ENCODE results near the gene PXDN.

PXDN gene

DNA sequence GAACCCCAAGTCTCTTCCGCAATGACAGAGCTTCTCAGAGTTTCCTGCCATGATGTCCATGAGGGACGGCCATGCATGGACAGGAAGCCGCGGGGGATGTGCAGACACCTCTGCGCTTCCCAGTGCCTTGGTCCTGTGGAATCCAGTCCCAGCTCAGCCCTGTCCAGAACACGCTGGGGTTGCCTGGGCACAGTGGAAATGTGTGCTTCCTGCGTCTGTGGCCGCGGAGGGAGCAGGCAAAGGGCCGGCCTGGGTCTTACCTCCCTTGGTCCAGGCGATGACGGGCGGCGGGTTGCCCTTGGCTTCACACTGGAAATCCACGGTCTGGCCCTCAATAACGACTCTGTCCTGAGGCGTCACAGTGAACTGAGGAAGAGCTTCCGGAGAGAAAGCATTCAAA, 79.6 kb downstream of the PXDN start:
- DNase-seq (ENCODE audit: low read depth in 2 of 2, low spot score in 1 of 2), result no peak

DNA sequence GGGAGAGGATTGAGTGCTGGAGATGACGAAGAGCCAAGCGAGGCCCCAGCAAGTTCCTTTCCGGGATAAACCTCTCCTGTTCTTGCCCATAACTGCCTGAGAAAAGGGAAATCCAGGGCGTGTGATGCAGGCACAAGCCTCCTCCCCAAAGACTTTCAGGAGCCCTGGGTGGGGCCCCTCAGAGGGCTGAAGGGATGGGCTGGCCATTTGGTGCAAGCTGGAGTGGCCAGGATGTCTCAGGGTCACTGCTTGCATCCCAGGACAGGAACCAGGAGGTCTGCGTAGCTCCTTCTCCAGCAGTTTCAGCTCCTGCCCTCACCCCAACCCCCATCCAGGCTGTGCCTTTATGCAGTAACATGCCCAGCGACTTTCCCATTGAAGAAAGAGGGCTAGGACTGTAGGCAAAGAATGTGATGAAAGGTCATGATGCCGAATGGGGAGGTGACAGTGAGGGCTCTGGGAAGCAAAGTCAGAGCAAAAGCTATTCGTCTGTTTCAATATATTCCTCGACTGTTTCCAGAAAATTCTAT, 80.2 kb downstream of the PXDN start:
- no peak for DNase-seq (ENCODE audit: low read depth in 2 of 2, low spot score in 1 of 2)

DNA sequence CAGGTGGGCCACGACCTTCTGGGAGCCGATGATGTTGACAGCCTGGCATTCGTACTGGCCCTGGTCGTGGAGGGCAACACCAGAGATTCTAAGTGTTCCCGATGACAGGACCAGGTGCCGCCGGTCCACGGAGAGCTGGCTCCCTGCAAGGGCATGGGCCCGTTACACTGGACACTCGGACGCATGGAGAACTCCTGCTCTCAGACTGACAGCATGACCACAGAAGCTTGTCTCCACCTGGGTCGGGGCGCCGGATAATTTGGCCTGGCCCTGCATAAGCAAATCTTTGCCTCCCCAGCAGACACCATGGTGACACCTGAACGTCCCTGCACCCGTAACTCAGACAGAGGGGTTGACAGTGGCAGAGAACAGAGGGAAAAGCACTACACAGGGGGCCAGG, 80.7 kb downstream of the PXDN start:
- DNase-seq (ENCODE audit: low read depth in 2 of 2, low spot score in 1 of 2), result no peak

DNA sequence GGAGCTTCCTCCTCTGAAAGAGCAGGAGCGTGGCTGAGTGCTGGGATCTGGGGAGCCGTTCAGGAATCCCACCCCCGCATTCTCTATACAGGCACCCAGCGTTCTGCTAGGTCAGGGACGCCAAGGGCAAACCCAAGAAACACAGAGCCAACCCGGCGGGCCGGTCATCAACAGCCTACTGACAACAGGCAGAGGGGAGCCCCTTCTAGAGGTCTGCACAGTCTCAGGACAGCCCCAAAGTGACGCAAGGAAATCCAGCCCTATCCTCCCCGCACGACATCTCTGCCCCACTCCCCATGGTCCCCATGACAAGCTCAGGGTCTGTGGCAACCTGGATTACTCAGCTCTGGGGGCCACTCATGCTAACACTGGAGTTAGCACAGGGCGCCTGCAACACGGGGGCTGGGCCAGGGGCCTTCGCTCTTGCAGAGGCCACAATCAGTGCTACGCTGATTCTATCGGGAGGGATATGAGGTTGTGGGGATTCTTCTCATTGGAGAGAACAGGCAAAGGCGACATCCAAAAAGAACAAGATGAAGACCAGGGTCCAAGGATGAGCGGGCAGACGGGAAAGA, 81.6 kb downstream of the PXDN start:
- DNase-seq (ENCODE audit: low read depth in 2 of 2, low spot score in 1 of 2), result no peak

DNA sequence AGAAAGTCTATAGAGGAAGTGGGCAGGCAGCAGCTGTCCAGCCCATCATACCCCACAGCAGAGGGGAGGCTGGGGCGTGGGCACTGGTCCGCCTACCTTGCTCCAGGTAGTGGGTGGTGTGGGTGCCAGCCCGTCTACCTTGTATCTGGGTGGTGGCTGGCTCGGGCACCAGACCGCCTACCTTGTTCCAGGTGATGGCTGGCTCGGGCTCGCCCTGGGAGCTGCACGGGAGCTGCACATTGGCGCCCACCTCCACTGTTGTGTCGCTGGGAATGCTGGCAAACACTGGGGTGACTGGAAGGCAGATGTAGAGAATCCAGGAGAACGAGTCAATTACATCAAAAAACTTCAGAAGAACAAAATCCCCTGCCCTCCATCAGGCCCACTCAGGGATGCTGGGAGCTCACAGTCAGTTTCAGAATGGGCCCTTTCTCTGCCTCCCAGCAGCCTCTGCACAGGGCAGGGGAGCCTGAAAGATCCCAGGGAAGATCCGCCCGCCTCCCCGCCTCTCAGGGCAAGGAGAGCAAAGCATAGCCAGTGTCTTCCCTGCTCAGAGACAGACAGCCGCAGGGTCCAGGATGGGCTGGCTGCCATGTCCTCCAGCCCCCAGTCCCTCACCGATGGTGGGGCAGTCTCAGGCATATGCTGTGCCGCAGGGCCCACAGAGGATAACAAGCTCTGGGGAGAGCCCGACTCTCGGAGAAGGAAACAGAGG, 82.3 kb downstream of the PXDN start:
- no peak for DNase-seq (ENCODE audit: low read depth in 2 of 2, low spot score in 1 of 2)

DNA sequence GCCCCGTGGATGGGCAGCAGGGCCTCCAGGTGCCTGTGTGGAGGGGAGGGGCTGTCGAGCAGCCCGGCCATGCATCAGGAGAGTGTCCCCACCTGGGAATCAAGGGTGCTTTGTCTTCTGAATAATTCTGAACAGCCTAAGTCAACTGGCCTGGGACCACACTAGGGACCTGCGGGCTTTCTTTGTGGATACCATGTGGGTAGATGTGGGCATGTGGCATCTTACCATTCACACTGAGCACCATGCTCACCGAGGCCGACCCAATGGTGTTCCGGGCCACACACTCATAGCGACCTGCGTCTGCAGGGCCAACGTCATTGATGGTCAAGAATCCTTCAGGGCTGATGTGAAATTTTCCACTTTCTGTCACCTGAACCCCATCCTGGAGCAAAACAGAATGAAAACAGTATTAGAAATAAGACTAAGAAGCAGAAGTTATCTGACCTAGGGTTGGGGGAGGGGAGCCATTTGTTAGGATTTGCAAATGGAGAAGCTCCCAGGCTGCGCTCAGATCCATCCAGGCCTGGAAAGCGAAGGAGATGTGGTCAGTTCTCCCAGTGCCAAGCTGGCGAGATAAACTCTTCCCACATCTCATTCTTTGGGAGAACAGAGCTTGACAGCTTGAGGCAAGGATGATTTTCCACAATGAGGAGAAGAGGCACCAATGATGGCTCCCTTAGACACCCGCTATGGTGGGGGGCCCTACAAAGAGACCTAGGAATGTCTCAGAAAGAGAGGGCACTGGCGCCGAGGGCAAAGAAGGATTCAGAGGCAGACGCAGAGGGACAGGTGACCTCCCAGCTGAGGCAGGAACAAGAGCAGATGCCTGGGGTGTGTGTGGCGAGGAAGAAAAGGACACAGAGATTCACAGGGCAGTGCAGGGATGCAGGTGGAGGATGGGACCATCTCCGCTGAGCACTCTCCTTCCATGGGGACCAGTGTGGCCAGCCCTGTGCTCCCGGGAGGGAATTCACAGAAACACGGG, 83.4 kb downstream of the PXDN start:
- DNase-seq (ENCODE audit: low read depth in 2 of 2, low spot score in 1 of 2), result no peak

DNA sequence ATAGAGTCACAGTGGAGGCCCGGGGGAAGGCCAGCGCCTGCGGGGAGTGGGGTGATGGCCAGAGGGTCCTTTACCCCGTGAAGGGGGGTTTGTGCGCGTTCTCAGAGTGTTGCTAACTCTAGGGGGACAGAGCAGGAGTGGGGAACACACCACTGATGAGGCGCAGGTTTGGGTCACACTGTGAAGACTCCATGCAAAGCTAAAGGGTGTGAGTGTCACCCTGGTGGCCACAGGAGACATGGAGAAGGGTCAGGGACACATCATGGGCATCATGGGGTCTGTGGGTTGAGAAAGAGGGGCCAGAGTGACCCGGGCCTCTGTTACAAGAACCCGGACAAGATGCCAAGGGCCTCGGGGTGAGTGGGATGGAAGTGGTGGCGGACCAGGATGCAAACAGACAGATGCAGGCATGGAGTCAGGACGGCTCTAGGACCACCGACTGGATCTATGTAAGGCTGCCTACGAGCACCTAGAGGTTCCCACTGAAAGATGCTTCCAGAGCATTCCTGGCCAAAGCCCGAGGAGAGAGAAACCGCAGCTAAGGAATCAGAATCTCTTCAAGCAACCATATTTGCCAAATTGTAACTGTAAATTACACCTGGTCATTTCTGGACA, 84.3 kb downstream of the PXDN start:
- DNase-seq (ENCODE audit: low read depth in 2 of 2, low spot score in 1 of 2), result no peak

DNA sequence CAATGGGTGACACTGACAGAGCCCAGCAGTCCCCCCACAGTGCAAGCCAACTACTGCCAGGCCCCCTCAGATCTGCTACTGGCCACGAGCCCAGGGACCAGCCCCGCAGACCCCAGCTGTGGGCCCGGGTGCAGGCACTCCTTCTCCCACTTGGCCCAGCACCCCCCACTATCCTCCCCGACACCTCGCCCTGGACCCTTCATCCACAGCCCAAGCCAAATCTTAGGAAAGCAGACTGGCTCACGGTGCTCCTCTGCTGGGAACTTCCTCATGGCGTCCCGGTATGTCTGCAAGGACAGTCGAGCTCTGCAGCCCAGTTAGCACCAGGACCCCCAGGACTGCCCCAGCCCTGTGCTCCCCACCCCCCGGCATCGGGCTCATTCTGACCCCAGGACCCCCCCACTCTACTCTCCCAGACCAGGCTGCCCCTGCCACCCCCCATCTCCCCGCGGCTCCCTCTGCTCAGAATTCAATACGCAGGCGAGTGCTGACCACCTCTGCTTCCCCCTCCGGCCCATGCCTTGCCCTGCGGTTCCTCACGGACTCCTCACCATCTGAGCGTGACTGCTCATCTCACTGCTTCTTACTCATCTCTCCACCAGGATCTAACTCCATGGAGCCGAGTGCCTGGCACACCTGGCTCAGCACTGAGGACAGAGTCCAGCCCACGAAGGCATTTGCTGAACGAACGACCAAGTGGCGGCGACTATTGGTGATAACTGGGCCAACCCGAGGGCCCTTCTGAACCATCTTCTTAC, 85.7 kb downstream of the PXDN start:
- no peak for DNase-seq (ENCODE audit: low read depth in 2 of 2, low spot score in 1 of 2)

DNA sequence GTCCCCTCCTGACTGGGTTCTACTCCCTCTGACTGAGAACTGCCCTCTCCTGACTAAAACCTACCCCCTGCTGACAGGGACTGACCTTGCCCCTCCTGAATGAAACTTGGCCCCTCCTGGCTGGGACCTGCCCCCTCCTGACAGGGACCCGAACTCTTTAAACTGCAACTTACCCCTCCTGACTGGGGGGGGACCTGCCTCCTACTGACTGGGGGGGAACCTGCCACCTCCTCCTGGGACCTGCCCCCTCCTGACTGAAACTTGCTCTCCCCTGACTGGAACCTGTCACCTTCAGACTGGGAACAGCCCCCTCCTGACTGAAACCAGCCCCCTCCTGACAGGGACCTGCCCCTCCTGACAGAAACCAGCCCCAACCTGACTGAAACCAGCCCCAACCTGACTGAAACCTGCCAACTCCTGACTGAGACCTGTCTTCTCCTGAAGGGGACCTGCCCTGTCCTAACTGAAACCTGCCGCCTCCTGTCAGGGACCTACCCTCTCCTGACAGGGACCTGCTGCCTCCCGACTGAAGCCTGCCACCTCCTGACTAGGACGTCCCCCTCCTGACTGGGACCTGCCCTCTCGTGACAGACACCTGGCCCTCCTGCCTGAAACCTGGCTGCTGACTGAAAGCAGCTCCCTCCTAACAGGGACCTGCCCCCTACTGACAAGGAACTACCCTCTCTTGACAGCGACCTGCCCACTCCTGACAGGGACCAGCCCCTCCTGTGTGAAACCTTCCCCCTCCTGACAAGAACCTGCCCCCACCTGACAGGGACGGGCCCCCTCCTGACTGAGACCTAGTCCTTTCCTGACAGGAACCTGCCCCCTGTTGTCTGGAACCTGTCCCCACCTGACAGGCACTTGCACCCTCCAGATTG, 87.1 kb downstream of the PXDN start:
- DNase-seq (ENCODE audit: low read depth in 2 of 2, low spot score in 1 of 2), result no peak

DNA sequence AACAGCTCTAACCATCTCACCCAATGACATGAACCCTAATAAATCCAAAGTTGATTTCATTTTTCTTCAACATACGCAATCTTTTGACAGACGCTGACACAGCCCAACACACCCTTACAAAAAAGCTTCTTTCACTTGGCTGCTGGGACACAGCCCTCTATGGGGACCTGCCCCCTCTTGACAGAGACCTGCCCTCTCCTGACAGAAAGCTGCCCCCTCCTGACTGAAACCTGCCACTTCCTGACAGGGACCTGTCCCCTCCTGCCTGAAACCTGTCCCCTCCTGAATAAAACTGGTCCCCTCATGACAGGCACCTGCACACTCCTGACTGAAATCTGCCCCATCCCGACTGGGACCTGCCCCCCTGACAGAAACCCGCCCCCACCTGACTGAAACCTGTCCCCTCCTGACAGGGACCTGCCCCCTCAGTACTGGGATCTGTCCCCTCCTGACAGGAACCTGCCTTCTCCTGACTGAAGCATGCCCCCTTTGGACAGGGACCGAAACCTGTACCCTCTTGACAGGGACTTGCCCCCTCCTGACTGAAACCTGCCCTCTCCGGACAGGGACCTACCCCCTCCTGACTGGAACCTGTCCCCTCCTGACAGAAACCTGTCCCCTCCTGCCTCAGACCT, 87.9 kb downstream of the PXDN start:
- DNase-seq (ENCODE audit: low read depth in 2 of 2, low spot score in 1 of 2), result no peak

DNA sequence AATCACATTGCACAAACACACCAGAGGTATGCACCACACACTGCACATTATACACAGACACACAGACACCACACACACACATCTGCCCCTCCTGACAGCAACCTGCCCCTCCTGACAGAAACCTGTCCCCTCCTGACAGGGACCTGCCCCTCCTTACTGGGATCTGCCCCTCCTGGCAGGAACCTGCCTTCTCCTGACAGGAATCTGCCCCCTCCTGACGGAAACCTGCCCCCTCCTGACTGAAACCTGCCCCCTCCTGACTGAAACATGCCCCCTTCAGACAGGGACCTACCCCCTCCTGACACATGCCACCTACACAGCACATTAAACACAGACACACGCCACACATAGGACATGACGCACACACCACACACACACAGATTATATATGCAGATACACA, 88.9 kb downstream of the PXDN start:
- DNase-seq (ENCODE audit: low read depth in 2 of 2, low spot score in 1 of 2), result no peak

DNA sequence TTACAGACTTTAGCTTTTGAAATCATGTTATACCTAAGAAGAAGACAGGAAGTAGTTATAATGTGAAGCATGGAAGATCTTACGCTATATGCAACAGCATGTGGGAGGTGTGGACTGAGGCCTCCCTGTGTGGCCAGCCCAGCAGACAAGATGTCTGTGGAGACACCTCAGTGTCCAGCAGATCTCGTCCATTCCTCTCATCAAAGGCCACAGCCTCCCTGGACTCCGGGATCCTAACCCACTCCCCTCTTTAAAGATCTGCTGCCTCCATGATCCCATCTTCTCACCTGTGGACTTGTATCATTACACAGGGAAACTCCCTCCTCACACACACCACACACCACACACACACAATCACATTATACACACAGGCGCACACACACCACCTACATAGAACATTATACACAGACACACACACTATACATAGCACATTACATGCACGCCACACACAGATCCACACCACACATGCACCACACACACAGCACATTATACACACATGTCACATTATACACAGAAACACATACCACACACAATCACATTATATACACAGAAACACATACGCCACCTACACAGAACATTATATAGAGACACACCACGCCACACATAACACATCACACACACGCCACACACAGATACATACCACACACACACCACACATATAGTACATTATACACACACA, 89.5 kb downstream of the PXDN start:
- no peak for DNase-seq (ENCODE audit: low read depth in 2 of 2, low spot score in 1 of 2)

DNA sequence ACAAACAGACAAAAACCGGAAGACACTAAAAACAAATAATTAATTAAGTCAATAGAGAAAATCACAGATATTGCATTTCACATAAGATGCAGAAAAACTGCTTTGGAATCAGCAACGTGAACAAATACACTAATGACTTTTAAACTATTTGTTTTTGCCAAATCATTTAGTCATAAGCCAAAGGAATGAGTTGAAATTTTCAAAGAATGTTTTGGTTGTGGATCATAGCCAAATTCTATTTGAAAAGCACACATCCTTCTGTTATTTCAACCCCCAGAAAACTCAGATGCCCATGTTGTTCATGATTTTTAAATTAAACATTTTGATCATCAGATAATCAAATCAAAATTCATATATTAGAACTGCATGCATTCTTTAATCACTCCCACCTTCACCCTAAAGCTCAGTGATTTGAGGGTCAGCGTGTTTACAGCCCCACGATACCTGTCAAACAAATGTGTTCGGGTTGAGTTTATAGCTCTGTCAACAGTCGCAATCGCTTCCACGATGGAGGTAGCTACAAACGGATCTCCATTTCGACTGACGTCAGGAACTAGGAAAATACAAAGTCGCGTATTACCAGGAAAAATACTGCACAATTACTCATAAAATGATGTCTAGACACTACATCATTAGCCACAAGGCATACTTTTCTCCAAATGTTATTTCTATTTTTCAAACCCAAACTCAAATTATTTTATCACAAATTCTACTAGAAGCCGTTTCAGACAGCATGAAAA, 90.2 kb downstream of the PXDN start:
- DNase-seq (ENCODE audit: low read depth in 2 of 2, low spot score in 1 of 2), result no peak

DNA sequence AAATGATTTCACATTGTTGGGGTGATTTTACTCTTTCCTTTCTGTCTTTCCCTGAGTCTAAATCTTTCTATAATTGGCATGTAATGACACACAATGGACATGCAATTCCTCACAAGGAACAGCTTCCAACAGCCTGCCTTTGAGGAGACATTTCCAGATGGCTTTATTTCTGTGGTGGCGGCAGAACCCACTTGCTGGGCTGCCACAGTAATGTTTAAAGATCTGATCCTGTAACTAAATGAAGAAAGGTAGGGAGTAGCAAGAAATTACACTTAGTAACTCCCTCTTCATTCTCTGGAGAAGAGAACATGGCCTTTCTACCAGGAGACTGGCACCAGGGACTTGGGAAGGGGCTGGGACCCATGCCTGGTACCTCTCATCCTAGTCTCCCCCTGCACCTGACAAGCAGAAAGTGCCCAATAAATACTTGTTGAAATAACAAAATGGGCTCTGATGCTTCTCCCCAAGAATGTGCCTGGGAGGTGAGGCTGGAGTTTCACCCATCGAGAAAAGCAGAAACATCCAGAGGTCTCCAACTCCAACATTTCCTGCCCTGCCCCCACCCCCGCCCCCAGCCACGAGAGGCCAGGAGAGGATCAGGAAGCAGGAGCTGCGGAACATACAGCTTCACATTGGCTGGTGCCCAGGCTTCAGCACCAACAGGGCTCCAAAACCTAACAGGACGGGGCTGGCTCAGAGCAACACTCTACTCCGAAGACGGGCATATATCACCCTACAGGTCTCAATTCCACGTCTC, 92.1 kb downstream of the PXDN start:
- DNase-seq (ENCODE audit: low read depth in 2 of 2, low spot score in 1 of 2), result no peak

DNA sequence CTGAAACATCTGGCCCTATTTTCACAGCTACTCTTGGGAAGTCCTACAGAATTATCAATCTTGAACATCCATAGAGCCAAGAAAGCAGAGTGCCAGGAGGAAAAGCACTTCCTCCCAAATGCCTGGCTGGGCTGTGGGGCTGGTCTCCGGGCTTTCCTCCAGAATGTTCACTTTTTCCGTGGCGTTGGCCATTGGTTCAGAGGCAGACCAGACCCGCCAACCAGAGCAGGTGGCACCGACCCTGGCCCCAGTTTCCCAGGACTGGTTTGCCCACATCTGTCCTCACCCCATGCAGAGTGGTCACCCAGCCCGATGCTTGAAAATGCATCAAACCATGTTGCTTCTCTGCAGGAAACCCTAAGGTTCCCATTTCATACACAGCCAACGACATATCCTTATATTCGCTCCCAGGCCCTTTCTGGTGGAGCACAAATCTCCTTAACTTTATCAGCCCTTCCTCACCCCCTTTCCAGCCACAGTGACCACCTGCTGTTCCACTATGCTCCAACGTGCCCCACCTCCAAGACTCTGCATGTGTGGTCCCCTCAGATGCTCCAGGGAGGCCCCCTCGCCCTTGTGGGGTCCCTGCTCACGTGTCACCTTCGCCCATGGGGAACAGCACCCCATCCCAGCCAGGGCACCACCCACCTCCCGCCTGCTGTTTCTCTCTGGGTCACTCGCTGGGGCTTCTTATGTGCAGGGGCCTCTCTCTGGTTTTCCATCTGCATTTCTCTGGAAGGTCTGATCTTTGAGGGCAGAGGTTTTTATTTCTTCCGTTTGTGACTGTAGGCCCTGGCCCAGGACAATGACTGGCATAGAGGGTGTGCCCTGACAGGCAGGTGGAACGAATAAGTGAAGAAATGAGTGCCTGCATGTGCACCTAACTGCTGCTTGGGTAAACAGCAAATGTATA, 92.9 kb downstream of the PXDN start:
- no peak for DNase-seq (ENCODE audit: low read depth in 2 of 2, low spot score in 1 of 2)

Data from stimulated activated CD8-positive, alpha-beta memory T cell treated with anti-CD3 and anti-CD28 coated beads, Interleukin-4, amount 100 ng/mL, for 1 hour (primary cell).